ENCODE data around the gene NOP53. TPM values are rescaled to one million over a fixed set of nuclear protein-coding genes. Genes with fewer than 3 reads are reported as not detected.

The NOP53 gene
- total and polyA plus RNA-seq, 2 of the 13 experiments (the other 11 are each of a cell fraction or from before 2014, with no cell fraction given) = 53.9 to 141 TPM

DNA sequence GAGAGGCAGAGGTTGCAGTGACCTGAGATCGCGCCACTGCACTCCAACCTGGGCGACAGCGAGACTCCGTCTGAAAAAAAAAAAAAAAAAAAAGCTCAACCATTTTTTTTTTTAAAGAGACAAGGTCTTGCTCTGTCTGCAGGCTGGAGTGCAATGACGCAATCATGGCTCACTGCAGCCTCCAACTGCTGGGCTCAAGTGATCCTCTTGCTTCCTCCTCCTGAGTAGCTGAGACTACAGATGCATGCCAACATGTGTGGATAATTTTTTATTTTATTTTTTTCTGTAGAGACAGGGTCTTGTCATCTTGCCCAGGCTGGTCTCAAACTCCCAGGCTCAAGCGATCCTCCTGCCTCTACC lies 21.8 kb upstream of the NOP53 start (continued):
- TF ChIP-seq, protein P1, sequence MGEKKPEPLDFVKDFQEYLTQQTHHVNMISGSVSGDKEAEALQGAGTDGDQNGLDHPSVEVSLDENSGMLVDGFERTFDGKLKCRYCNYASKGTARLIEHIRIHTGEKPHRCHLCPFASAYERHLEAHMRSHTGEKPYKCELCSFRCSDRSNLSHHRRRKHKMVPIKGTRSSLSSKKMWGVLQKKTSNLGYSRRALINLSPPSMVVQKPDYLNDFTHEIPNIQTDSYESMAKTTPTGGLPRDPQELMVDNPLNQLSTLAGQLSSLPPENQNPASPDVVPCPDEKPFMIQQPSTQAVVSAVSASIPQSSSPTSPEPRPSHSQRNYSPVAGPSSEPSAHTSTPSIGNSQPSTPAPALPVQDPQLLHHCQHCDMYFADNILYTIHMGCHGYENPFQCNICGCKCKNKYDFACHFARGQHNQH (CRISPR knock-in tag; IDR thresholded peaks at IDR 0.05) = no peak
- TF ChIP-seq ZNF430 (CRISPR knock-in tag; IDR thresholded peaks at IDR 0.05) (no peak), ZNF230 (CRISPR knock-in tag; IDR thresholded peaks at IDR 0.05) (no peak), ZNF446 (CRISPR knock-in tag; IDR thresholded peaks at IDR 0.05) (no peak), MAZ (IDR thresholded peaks at IDR 0.05; ENCODE audit: borderline replicate concordance, low read depth, low read length) (no peak), MAZ (CRISPR knock-in tag; IDR thresholded peaks at IDR 0.05; ENCODE audit: low read depth) (no peak), ASH2L (IDR thresholded peaks at IDR 0.05; ENCODE audit: insufficient read length, low read depth, low read length) (no peak), ZNF841 (CRISPR knock-in tag; IDR thresholded peaks at IDR 0.05; ENCODE audit: borderline replicate concordance) (no peak), ZNF343 (CRISPR knock-in tag; IDR thresholded peaks at IDR 0.05) (no peak), ZNF432 (CRISPR knock-in tag; IDR thresholded peaks at IDR 0.05; ENCODE audit: borderline replicate concordance) (no peak), BCL6 (CRISPR knock-in tag; IDR thresholded peaks at IDR 0.05) (no peak)
- TF ChIP-seq, protein P2, sequence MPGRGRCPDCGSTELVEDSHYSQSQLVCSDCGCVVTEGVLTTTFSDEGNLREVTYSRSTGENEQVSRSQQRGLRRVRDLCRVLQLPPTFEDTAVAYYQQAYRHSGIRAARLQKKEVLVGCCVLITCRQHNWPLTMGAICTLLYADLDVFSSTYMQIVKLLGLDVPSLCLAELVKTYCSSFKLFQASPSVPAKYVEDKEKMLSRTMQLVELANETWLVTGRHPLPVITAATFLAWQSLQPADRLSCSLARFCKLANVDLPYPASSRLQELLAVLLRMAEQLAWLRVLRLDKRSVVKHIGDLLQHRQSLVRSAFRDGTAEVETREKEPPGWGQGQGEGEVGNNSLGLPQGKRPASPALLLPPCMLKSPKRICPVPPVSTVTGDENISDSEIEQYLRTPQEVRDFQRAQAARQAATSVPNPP (CRISPR knock-in tag; IDR thresholded peaks at IDR 0.05) = no peak
- TF ChIP-seq, protein P3, sequence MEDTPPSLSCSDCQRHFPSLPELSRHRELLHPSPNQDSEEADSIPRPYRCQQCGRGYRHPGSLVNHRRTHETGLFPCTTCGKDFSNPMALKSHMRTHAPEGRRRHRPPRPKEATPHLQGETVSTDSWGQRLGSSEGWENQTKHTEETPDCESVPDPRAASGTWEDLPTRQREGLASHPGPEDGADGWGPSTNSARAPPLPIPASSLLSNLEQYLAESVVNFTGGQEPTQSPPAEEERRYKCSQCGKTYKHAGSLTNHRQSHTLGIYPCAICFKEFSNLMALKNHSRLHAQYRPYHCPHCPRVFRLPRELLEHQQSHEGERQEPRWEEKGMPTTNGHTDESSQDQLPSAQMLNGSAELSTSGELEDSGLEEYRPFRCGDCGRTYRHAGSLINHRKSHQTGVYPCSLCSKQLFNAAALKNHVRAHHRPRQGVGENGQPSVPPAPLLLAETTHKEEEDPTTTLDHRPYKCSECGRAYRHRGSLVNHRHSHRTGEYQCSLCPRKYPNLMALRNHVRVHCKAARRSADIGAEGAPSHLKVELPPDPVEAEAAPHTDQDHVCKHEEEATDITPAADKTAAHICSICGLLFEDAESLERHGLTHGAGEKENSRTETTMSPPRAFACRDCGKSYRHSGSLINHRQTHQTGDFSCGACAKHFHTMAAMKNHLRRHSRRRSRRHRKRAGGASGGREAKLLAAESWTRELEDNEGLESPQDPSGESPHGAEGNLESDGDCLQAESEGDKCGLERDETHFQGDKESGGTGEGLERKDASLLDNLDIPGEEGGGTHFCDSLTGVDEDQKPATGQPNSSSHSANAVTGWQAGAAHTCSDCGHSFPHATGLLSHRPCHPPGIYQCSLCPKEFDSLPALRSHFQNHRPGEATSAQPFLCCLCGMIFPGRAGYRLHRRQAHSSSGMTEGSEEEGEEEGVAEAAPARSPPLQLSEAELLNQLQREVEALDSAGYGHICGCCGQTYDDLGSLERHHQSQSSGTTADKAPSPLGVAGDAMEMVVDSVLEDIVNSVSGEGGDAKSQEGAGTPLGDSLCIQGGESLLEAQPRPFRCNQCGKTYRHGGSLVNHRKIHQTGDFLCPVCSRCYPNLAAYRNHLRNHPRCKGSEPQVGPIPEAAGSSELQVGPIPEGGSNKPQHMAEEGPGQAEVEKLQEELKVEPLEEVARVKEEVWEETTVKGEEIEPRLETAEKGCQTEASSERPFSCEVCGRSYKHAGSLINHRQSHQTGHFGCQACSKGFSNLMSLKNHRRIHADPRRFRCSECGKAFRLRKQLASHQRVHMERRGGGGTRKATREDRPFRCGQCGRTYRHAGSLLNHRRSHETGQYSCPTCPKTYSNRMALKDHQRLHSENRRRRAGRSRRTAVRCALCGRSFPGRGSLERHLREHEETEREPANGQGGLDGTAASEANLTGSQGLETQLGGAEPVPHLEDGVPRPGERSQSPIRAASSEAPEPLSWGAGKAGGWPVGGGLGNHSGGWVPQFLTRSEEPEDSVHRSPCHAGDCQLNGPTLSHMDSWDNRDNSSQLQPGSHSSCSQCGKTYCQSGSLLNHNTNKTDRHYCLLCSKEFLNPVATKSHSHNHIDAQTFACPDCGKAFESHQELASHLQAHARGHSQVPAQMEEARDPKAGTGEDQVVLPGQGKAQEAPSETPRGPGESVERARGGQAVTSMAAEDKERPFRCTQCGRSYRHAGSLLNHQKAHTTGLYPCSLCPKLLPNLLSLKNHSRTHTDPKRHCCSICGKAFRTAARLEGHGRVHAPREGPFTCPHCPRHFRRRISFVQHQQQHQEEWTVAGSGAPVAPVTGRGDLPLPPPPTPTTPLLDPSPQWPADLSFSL (CRISPR knock-in tag; IDR thresholded peaks at IDR 0.05) = no peak
- TF ChIP-seq, protein P4, sequence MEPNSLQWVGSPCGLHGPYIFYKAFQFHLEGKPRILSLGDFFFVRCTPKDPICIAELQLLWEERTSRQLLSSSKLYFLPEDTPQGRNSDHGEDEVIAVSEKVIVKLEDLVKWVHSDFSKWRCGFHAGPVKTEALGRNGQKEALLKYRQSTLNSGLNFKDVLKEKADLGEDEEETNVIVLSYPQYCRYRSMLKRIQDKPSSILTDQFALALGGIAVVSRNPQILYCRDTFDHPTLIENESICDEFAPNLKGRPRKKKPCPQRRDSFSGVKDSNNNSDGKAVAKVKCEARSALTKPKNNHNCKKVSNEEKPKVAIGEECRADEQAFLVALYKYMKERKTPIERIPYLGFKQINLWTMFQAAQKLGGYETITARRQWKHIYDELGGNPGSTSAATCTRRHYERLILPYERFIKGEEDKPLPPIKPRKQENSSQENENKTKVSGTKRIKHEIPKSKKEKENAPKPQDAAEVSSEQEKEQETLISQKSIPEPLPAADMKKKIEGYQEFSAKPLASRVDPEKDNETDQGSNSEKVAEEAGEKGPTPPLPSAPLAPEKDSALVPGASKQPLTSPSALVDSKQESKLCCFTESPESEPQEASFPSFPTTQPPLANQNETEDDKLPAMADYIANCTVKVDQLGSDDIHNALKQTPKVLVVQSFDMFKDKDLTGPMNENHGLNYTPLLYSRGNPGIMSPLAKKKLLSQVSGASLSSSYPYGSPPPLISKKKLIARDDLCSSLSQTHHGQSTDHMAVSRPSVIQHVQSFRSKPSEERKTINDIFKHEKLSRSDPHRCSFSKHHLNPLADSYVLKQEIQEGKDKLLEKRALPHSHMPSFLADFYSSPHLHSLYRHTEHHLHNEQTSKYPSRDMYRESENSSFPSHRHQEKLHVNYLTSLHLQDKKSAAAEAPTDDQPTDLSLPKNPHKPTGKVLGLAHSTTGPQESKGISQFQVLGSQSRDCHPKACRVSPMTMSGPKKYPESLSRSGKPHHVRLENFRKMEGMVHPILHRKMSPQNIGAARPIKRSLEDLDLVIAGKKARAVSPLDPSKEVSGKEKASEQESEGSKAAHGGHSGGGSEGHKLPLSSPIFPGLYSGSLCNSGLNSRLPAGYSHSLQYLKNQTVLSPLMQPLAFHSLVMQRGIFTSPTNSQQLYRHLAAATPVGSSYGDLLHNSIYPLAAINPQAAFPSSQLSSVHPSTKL (CRISPR knock-in tag; IDR thresholded peaks at IDR 0.05) = no peak
